Naive thymus-derived CD8-positive, alpha-beta T cell (primary cell): ENCODE measurements around the gene WDR7. TPM values are rescaled to one million over a fixed set of nuclear protein-coding genes. Genes with fewer than 3 reads are reported as not detected.
A peak's percentile ranks its signal among the peaks of the same experiment; 100 is the strongest.

Experiments used
- ATAC-seq, 2 donors: fragments of 150-1000 bp; cut with Tn5 transposase in 1 of 2; sonication (Bioruptor Pico), chemical (Tn5 transposase) in 1 of 2; 1 replicate in 1 of 2; 2 replicates in 1 of 2; pipeline ENCODE4 v1.10.0; 2021; ENCODE audit warnings: mild to moderate bottlenecking in 2 of 2, moderate library complexity in 2 of 2
- POLR2A ChIA-PET: fragments of 350-600 bp; sonication (Branson Sonifier 250); formaldehyde crosslinking; loops from one replicate; lab custom pipeline; 2021; ENCODE audit warnings: antibody characterized with exemption; lab: Charles Lee
- DNase-seq, 10 donors: peaks; one replicate each; pipeline versions ENCODE4 v3.0.0 to v3.0.0-alpha.2; 2020 to 2022
- H3K27ac Mint-ChIP-seq, 10 donors: one replicate each; pipeline ENCODE4 v1.8.0; 2020 to 2022; ENCODE audit warnings: mild to moderate bottlenecking in 10 of 10, mixed read lengths in 10 of 10, moderate library complexity in 4 of 10, inconsistent platforms in 1 of 10
- H3K27me3 Mint-ChIP-seq, 5 donors: one replicate each; pipeline ENCODE4 v1.8.0; 2021 to 2022; ENCODE audit warnings: mixed read lengths in 5 of 5
- H3K36me3 Mint-ChIP-seq, 3 donors: one replicate each; pipeline ENCODE4 v1.8.0; 2020 to 2022; ENCODE audit warnings: mixed read lengths in 3 of 3, mild to moderate bottlenecking in 2 of 3, inconsistent platforms in 1 of 3
- H3K4me1 Mint-ChIP-seq, 4 donors: one replicate each; pipeline ENCODE4 v1.8.0; 2021 to 2022; ENCODE audit warnings: mixed read lengths in 4 of 4
- H3K4me3 Mint-ChIP-seq, 10 donors: one replicate each; pipeline ENCODE4 v1.8.0; 2020 to 2022; ENCODE audit warnings: mild to moderate bottlenecking in 10 of 10, mixed read lengths in 10 of 10, moderate library complexity in 6 of 10, inconsistent platforms in 1 of 10
- H3K9me3 Mint-ChIP-seq, 9 donors: one replicate each; pipeline ENCODE4 v1.8.0; 2020 to 2022; ENCODE audit warnings: mixed read lengths in 9 of 9, mild to moderate bottlenecking in 3 of 9, inconsistent platforms in 1 of 9, moderate library complexity in 1 of 9
- polyA plus RNA-seq, 3 donors: library from polyadenylated mRNA; unstranded; fragments of 300-500 nt; fragmentation: Illumina TruSeq; gene quantifications; one replicate each; pipeline ENCODE4 v1.2.3, GENCODE V29; 2021
- total RNA-seq, 8 experiments: library from RNA in 2 of 8; stranded (reverse) in 2 of 8; gene quantifications; one replicate each; pipeline ENCODE4 v1.2.3 and lab custom pipeline; 2021 to 2026

WDR7 gene
- total RNA-seq: 10 to 100 TPM; 34.0 to 42.7 TPM
- polyA plus RNA-seq: 10 to 100 TPM; 17.8 to 27.1 (median 21.8) TPM
- total RNA-seq (lab: John Stamatoyannopoulos, UW): 45.4 to 93.5 (median 75.7) reads per million in 6 experiments

DNA sequence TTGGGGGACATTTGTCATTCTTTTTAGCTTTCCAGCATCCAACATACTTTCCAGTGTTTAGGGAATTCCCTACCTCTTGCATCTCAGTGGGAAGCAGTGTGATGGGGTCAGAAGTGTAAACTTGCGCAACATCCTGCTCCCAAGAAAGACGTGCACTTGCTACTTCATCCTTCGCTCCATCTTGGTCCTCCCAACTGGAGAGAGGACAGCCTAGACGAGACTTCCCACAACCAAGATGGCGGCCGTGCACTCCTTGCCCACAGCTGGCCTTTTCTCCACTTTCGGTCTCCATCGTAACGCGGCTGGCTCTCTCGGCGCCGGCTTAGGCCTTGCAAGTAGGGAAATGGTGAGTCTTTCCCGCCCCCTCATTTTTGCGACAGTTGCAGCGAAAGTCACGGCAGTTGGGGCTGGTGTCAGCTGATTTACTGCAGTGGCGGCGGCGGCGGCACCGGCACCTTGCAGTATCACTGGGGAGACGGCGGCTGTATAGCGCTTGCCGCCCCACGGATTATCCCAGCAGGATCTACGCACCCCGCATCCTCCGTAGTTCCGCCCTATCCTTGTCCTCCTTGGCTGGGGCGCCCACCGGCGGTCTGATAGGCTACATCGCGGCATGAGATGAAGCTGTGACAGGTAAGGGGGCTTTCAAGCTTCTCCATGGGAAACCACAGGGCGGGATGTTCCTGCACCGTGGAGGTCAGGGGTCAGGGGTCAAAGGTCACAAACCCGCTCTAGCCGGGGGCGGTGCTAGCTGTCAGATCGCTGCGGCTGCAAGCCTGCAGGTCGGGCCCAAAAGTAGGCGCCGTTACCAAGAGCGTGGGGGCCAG lies at the start of gene WDR7:
Gene WDR7 (plus strand): TSS at position 416 of the 827 bp plus-strand sequence. CDS start 21,157 bp downstream, outside the sequence.
- Mint-ChIP-seq H3K36me3 (peaks cover 0 to 4% (median 0%) of the 10 kb centered on the region in 3 donors), H3K27me3 (no peaks in the 10 kb centered on the region), H3K9me3 (peaks cover 0 to 7% (median 0%) of the 10 kb centered on the region in 9 donors), H3K4me3 (peak within 1 kb of the TSS; percentile 89 to 99 (median 94)), H3K4me1 (peaks cover 24 to 66% (median 52%) of the 10 kb centered on the region in 4 donors), H3K27ac (peak within 1 kb of the TSS; percentile 92 to 98 (median 96))
- ATAC-seq (peak; percentile 94 to 96), DNase-seq (peak; percentile 82 to 98 (median 93))
- POLR2A ChIA-PET: interaction anchor here (0.6 to 4.2 kb wide), 7 partner anchors 9 to 979 kb away, joined by 3 to 38 read pairs (median 6); partner anchors contain the start of genes NARS1 and TXNL1

- Mint-ChIP-seq H3K36me3 (peaks cover 0 to 84% (median 17%) of the 10 kb centered on the region in 3 donors), H3K27me3 (no peaks in the 10 kb centered on the region), H3K9me3 (no peaks in the 10 kb centered on the region), H3K4me1 (peaks cover 0 to 2% (median 0%) of the 10 kb centered on the region in 4 donors), H3K27ac (no peak overlapping the region), H3K4me3 (no peak overlapping the region)
- POLR2A ChIA-PET: no interaction called here
- ATAC-seq: no peak
- DNase-seq: no peak
These were observed 44.5 kb upstream of the WDR7 start for GRCh38 chr18:56606618-56607017.

DNA sequence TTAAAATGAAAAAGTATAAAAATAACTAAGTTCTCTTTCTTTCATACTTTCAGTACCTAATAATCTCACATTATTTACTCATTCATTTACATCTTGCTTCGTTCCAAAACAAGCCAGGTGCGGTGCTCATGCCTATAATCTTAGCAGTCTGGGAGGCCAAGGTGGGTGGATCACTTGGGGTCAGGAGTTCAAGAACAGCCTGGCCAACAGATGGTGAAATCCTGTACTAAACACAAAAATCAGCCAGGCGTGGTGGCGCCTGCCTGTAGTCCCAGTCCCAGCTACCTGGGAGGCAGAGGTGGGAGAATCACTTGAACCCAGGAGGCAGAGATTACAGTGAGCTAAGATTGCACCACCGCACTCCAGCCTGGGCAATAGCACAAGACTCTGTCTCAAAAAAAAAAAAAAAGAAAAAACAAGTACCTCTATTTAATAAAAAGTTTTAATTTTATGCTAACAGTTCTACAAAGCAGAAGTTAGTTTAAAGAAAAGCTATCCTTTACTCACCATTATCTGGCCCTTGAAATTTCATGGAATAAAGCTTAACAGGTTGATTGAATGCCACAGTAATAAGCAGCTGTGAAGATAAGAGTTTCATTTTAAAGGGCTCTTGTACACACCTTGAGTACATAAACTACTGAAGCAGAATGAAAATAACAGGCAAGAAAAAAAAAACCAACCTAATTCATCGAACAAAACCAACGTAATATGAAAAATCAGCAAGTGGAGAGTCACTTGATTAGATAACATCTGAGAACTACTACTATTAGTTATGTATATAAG lies 35.2 kb upstream of the WDR7 start:
- Mint-ChIP-seq H3K27ac (no peak overlapping the region), H3K4me1 (peaks cover 0 to 4% (median 2%) of the 10 kb centered on the region in 4 donors), H3K27me3 (no peaks in the 10 kb centered on the region), H3K36me3 (peaks cover 17 to 79% (median 21%) of the 10 kb centered on the region in 3 donors), H3K4me3 (no peak overlapping the region), H3K9me3 (no peaks in the 10 kb centered on the region)
- DNase-seq (no peak), ATAC-seq (no peak)
- POLR2A ChIA-PET: no interaction called here

DNA sequence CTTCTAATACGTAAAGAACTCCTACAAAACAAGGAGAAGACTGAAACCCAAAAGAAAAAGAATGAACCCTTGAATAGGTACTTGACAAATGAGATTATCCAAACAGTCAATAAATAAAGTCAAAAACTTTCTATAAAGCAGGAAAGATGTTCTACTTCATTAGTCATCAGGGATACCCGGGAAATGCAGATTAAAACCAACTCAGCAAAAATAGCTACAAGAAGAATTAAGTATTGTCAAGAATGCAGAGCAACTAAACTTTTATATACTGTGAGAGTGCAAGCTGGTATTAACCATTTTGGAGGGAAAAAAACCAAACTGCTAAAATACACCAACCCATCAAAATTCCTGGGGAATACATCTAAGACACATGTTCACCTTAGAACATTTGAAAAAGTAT lies 23.2 kb upstream of the WDR7 start:
- DNase-seq: no peak
- Mint-ChIP-seq H3K9me3 (no peaks in the 10 kb centered on the region), H3K27ac (peak overlapping the region in 3 of 10 donors; percentile 1 to 62 (median 9)), H3K4me1 (peaks cover 19 to 70% (median 57%) of the 10 kb centered on the region in 4 donors), H3K27me3 (no peaks in the 10 kb centered on the region), H3K4me3 (peak overlapping the region in 1 of 10 donors; percentile 5), H3K36me3 (peaks cover 0 to 65% (median 7%) of the 10 kb centered on the region in 3 donors)
- ATAC-seq: no peak
- POLR2A ChIA-PET: interaction anchor here (0.5 kb wide), 1 partner anchor 1278 kb away, joined by 5 read pairs; no protein-coding TSS in a partner anchor

DNA sequence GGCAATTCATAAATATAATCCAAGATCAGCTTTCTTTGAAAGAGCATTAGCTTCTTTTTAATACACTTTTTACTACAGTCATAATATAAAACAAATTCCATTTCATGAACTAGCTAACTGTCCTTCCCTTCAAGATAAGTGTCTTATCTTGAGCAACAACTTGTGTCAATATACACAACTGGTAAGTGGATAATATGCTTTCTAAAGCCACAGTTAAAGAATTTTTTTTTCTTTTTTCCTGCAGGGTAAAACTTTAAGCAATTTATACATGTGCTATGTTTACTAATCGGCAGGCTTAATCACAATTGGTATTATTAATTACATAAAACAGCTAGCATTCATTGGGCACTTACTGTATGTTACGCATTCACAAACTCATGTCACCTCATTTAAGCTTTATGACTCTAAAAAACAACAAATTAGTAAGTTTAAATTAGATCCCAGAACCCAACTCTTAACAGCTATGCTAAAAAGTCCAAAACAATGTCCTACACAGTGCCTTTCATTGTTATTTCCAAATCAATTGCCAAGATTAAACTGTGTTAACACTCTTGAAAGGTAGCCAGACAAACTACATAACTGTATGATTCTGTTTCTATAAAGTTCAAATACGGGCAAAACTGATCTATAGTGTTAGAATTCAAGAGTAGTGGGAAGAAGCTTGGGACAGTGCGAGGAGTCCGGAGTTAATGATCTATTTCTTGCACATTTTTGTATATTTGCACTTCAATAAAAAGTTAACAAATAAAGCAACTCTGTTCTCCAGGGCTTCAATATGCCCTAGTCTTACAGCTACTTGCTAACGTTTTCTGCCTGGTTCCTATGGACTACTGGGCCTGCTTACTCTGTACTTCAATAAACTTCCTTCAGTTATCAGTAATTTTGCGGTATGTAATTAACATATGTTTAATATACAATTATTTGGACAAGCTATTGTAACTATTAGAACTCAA lies 18.8 kb upstream of the WDR7 start:
- H3K9me3 Mint-ChIP-seq: no peaks in the 10 kb centered on the region
- H3K27me3 Mint-ChIP-seq: no peaks in the 10 kb centered on the region
- ATAC-seq: no peak
- DNase-seq: no peak
- H3K4me3 Mint-ChIP-seq: peak overlapping the region in 1 of 10 donors; percentile 30
- H3K4me1 Mint-ChIP-seq: peaks cover 25 to 88% (median 79%) of the 10 kb centered on the region in 4 donors
- no peak overlapping the region for H3K27ac Mint-ChIP-seq
- peaks cover 0 to 52% (median 6%) of the 10 kb centered on the region in 3 donors for H3K36me3 Mint-ChIP-seq
- POLR2A ChIA-PET: no interaction called here

GRCh38 chr18:56635007-56635406 lies 16.2 kb upstream of the WDR7 start:
- peaks cover 0 to 4% (median 0%) of the 10 kb centered on the region in 5 donors for H3K27me3 Mint-ChIP-seq
- H3K36me3 Mint-ChIP-seq: peaks cover 0 to 42% (median 6%) of the 10 kb centered on the region in 3 donors
- DNase-seq (no peak), ATAC-seq (no peak)
- peak overlapping the region in 5 of 10 donors; percentile 1 to 54 (median 30) for H3K27ac Mint-ChIP-seq
- H3K4me3 Mint-ChIP-seq: peak overlapping the region in 5 of 10 donors; percentile 9 to 43 (median 18)
- H3K4me1 Mint-ChIP-seq: peaks cover 32 to 80% (median 72%) of the 10 kb centered on the region in 4 donors
- no peaks in the 10 kb centered on the region for H3K9me3 Mint-ChIP-seq
- POLR2A ChIA-PET: interaction anchor here (1.6 kb wide), 1 partner anchor 16 kb away, joined by 7 read pairs; the partner anchor contains the start of gene WDR7

DNA sequence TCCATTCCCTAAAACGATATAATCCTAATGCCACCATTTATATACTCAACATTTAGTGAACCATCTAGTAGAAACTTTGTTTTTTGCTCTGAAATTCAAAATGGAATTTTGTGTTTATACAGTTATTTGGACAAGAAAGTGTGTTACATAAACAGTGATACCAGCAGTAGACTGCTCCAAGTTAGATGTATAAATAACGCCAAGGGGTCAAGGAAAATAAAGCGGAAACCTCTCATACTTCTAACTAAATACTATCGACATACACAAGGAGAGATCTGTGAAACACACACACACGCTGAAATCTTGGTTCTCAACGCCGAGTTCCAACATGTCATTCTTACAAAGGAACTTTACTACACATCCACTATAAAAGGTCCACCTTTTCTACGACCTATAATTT lies 14.0 kb upstream of the WDR7 start:
- DNase-seq (no peak), ATAC-seq (no peak)
- Mint-ChIP-seq H3K27ac (peak overlapping the region; percentile 72 to 100 (median 98)), H3K9me3 (no peaks in the 10 kb centered on the region), H3K4me1 (peaks cover 23 to 63% (median 57%) of the 10 kb centered on the region in 4 donors), H3K4me3 (peak overlapping the region; percentile 96 to 100 (median 98)), H3K27me3 (peaks cover 0 to 4% (median 0%) of the 10 kb centered on the region in 5 donors), H3K36me3 (peaks cover 0 to 25% (median 4%) of the 10 kb centered on the region in 3 donors)
- POLR2A ChIA-PET: interaction anchor here (3.1 kb wide), 1 partner anchor 14 kb away, joined by 38 read pairs; the partner anchor contains the start of gene WDR7

DNA sequence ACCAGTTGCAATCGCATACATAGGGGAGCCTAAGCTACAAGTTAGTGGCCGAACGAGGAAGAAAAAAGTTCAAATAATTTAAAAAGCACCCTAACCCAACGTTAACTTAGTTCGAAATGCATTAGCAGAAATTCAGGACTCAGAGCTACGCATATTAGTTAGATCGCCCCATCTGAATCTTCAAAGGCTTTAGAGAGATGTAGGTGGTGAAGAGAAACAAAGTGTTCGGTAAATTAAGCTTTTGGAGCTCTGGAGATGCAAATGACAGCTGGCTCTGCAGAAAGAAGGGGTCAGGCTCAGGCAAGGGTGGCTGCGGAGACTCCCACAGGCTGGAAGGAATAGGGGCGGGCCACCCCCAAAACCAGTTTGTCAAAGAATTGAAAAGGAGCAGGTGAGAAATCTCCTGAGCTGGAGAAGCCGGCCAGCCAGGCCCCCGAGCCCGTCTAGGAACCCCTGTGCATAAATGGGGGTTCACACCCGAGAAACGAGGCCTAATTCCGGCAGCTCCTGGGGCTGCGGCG lies 13.4 kb upstream of the WDR7 start:
- peak in 3 of 10 donors; percentile 1 to 26 (median 7) for DNase-seq
- Mint-ChIP-seq H3K27me3 (peaks cover 0 to 4% (median 0%) of the 10 kb centered on the region in 5 donors), H3K27ac (peak overlapping the region; percentile 93 to 100 (median 99)), H3K9me3 (no peaks in the 10 kb centered on the region), H3K4me3 (peak overlapping the region; percentile 96 to 100 (median 98)), H3K4me1 (peaks cover 22 to 57% (median 52%) of the 10 kb centered on the region in 4 donors), H3K36me3 (peaks cover 0 to 21% (median 2%) of the 10 kb centered on the region in 3 donors)
- POLR2A ChIA-PET: interaction anchor here (3.1 kb wide), 1 partner anchor 13 kb away, joined by 38 read pairs; the partner anchor contains the start of gene WDR7
- ATAC-seq: peak in 1 of 2 donors; percentile 10

GRCh38 chr18:56638232-56639103 lies 12.7 kb upstream of the WDR7 start, which contains the start of gene TXNL1:
Gene TXNL1 (minus strand): TSS chr18:56638592. CDS start chr18:56638440, 152 bp downstream.
- Mint-ChIP-seq H3K36me3 (peaks cover 0 to 14% (median 0%) of the 10 kb centered on the region in 3 donors), H3K27me3 (peaks cover 0 to 4% (median 0%) of the 10 kb centered on the region in 5 donors), H3K4me1 (peaks cover 22 to 53% (median 49%) of the 10 kb centered on the region in 4 donors), H3K4me3 (peak within 1 kb of the TSS; percentile 96 to 100 (median 98)), H3K9me3 (no peaks in the 10 kb centered on the region), H3K27ac (peak within 1 kb of the TSS; percentile 93 to 100 (median 99))
- ATAC-seq (peak; percentile 94 to 96), DNase-seq (peak; percentile 94 to 100 (median 98))
- POLR2A ChIA-PET: interaction anchor here (2.0 to 3.1 kb wide), 2 partner anchors 9 to 12 kb away, joined by 5 to 38 read pairs; partner anchors contain the start of gene WDR7

- POLR2A ChIA-PET: interaction anchor here (2.0 to 3.1 kb wide), 2 partner anchors 9 to 12 kb away, joined by 5 to 38 read pairs; partner anchors contain the start of gene WDR7
- Mint-ChIP-seq H3K9me3 (no peaks in the 10 kb centered on the region), H3K4me1 (peaks cover 22 to 50% (median 47%) of the 10 kb centered on the region in 4 donors), H3K4me3 (peak overlapping the region; percentile 96 to 100 (median 98)), H3K27ac (peak overlapping the region; percentile 93 to 100 (median 99)), H3K27me3 (peaks cover 0 to 4% (median 0%) of the 10 kb centered on the region in 5 donors), H3K36me3 (peaks cover 0 to 10% (median 0%) of the 10 kb centered on the region in 3 donors)
- no peak for DNase-seq
- no peak for ATAC-seq
These were observed 12.1 kb upstream of the WDR7 start for GRCh38 chr18:56639104-56639381.
